Activated CD8-positive, alpha-beta T cell treated with anti-CD3 and anti-CD28 coated beads, Interleukin-2, amount 10 ng/mL, durations not matched to agents 7 days and 5 days (primary cell): ENCODE results near the gene FOXO3. TPM values are rescaled to one million over a fixed set of nuclear protein-coding genes. Genes with fewer than 3 reads are reported as not detected.
A peak's percentile ranks its signal among the peaks of the same experiment; 100 is the strongest.

ENCODE experiments used
- ATAC-seq: fragments of 150-1000 bp; cut with Tn5 transposase; one replicate; pipeline ENCODE4 v1.10.0; 2021; ENCODE audit warnings: moderate library complexity
- CTCF ChIA-PET: fragments of 350-600 bp; sonication (Branson Sonifier 250); formaldehyde crosslinking; loops from one replicate; lab custom pipeline; 2021; ENCODE audit warnings: antibody characterized with exemption; lab: Charles Lee
- POLR2A ChIA-PET: fragments of 350-600 bp; sonication (Branson Sonifier 250); formaldehyde crosslinking; loops from one replicate; lab custom pipeline; 2021; ENCODE audit warnings: antibody characterized with exemption; lab: Charles Lee
- DNase-seq: peaks from one replicate; pipeline ENCODE4 v3.0.0-alpha.2; 2020
- H3K27ac Mint-ChIP-seq: one replicate; pipeline ENCODE4 v1.8.0; 2021; ENCODE audit warnings: mild to moderate bottlenecking, mixed read lengths
- H3K27me3 Mint-ChIP-seq: one replicate; pipeline ENCODE4 v1.8.0; 2021; ENCODE audit warnings: low read depth, mixed read lengths
- H3K36me3 Mint-ChIP-seq: one replicate; pipeline ENCODE4 v1.8.0; 2021; ENCODE audit warnings: low read depth, mixed read lengths
- H3K4me1 Mint-ChIP-seq: one replicate; pipeline ENCODE4 v1.8.0; 2021; ENCODE audit warnings: low read depth, mixed read lengths
- H3K4me3 Mint-ChIP-seq: one replicate; pipeline ENCODE4 v1.8.0; 2021; ENCODE audit warnings: mild to moderate bottlenecking, mixed read lengths
- H3K9me3 Mint-ChIP-seq: one replicate; pipeline ENCODE4 v1.8.0; 2022; ENCODE audit warnings: mixed read lengths; ENCODE audit not compliant: insufficient read depth
- total RNA-seq, 2 experiments: library from RNA; stranded (reverse); gene quantifications; one replicate each; pipeline ENCODE4 v1.2.3, GENCODE V29; 2021

Gene FOXO3
- total RNA-seq, 2 experiments from 2014 or later: 12.2 to 12.3 TPM

DNA sequence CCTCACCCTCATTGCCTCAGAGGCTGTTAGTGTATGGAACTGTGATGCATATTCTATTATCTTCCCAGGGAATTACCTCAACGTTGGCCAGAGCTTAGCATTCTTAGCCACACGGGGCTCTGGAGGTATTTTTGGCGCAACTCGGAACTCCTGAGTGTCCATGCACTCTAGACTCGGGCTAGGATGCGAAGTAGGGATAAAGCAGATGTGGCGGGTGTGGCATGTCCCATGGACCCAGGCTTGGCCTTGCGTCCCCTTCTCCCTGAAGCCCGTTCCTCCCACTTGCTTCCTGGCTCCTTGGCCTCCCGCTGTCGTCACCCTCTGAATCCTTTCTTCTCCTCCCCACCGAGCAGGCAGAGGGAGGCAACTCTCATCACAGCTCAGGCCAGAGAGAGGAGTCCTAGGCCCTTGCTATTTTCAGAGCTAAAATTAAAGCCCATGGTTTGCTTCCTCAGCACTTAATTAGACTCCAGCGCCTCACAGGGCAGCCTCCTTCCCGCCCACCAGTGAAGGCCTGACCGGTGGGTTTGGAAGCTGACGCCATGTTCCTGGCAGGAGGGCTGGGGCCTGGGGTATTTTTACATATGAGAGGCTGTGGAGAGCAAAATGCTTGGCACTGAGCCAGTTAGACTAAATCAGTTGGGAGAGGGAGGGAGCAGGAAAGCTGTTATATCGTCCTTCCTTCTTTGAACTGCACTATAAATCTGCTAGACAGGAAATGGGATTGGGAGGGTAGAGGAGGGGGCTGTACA, 138.7 kb downstream of the FOXO3 start:
- no peak overlapping the region for H3K27ac Mint-ChIP-seq
- H3K4me1 Mint-ChIP-seq: peaks cover 2% of the 10 kb centered on the region
- ATAC-seq (no peak), DNase-seq (no peak)
- peaks cover 18% of the 10 kb centered on the region for H3K9me3 Mint-ChIP-seq
- ChIA-PET POLR2A (no interaction called here), CTCF (no interaction called here)
- no peaks in the 10 kb centered on the region for H3K27me3 Mint-ChIP-seq
- peaks cover 4% of the 10 kb centered on the region for H3K36me3 Mint-ChIP-seq
- H3K4me3 Mint-ChIP-seq: no peak overlapping the region

- ChIA-PET CTCF (interaction anchor here (1.2 kb wide), 1 partner anchor 82 kb away, joined by 3 read pairs; no protein-coding TSS in a partner anchor), POLR2A (no interaction called here)
- Mint-ChIP-seq H3K4me3 (no peak overlapping the region), H3K4me1 (peaks cover 2% of the 10 kb centered on the region), H3K36me3 (peaks cover 4% of the 10 kb centered on the region), H3K27me3 (no peaks in the 10 kb centered on the region), H3K27ac (no peak overlapping the region), H3K9me3 (peaks cover 18% of the 10 kb centered on the region)
- ATAC-seq (no peak), DNase-seq (no peak)
These were observed 141.6 kb downstream of the FOXO3 start for GRCh38 chr6:108702106-108702851.

DNA sequence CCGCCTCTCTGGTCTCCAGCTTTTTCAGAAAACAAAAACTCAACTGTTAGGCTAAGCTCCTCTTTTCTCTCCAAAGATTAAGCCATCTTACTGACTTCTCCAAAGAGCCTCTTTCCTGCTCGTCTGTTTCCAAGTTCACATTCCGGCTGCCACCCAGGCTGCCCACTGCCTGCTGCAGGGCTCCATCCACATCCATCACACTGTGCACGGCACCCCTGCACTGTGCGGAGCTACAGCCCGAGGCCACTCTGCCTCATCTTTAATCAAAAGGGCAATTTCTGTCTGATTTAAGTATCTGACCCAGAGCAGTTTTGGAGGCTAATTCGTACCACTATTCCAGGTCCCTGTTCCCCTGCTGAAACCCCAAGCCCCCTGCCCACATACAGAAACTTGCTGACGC, 145.9 kb downstream of the FOXO3 start:
- H3K4me1 Mint-ChIP-seq: peaks cover 2% of the 10 kb centered on the region
- ChIA-PET POLR2A (no interaction called here), CTCF (no interaction called here)
- ATAC-seq (no peak), DNase-seq (no peak)
- H3K36me3 Mint-ChIP-seq: peaks cover 3% of the 10 kb centered on the region
- no peaks in the 10 kb centered on the region for H3K27me3 Mint-ChIP-seq
- H3K9me3 Mint-ChIP-seq: peaks cover 16% of the 10 kb centered on the region
- no peak overlapping the region for H3K27ac Mint-ChIP-seq
- H3K4me3 Mint-ChIP-seq: no peak overlapping the region

GRCh38 chr6:108707328-108707976, 146.7 kb downstream of the FOXO3 start:
- peaks cover 9% of the 10 kb centered on the region for H3K9me3 Mint-ChIP-seq
- H3K36me3 Mint-ChIP-seq: no peaks in the 10 kb centered on the region
- ATAC-seq (no peak), DNase-seq (no peak)
- no peak overlapping the region for H3K4me3 Mint-ChIP-seq
- H3K27ac Mint-ChIP-seq: no peak overlapping the region
- H3K27me3 Mint-ChIP-seq: no peaks in the 10 kb centered on the region
- CTCF ChIA-PET: no interaction called here
- POLR2A ChIA-PET: no interaction called here
- peaks cover 2% of the 10 kb centered on the region for H3K4me1 Mint-ChIP-seq

DNA sequence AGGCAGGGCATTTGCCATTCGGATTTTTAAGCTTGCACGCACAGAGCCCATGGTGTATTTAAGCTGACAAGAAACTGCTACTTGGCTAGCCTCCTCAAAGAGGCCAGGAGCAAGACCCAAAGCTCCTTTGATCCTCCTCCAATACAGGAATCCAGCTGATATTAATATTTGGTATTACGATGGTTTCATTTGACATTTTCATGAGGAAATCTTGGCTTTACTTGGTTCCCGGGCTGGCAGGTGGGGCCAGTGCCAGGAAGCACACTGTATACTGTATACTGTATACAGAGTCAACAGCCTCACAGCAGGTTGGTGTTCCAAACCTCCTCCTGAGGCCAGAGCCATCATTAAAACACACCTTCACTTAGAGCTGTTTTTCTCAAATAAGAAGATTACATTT, 149.3 kb downstream of the FOXO3 start:
- ATAC-seq (no peak), DNase-seq (no peak)
- ChIA-PET CTCF (interaction anchor here (1.3 kb wide), 1 partner anchor 168 kb away, joined by 3 read pairs; no protein-coding TSS in a partner anchor), POLR2A (no interaction called here)
- Mint-ChIP-seq H3K27ac (no peak overlapping the region), H3K9me3 (no peaks in the 10 kb centered on the region), H3K4me1 (peaks cover 15% of the 10 kb centered on the region), H3K27me3 (no peaks in the 10 kb centered on the region), H3K36me3 (no peaks in the 10 kb centered on the region), H3K4me3 (no peak overlapping the region)

- no peaks in the 10 kb centered on the region for H3K36me3 Mint-ChIP-seq
- DNase-seq: no peak
- no peak overlapping the region for H3K27ac Mint-ChIP-seq
- H3K4me3 Mint-ChIP-seq: no peak overlapping the region
- no peaks in the 10 kb centered on the region for H3K9me3 Mint-ChIP-seq
- ChIA-PET CTCF (interaction anchor here (1.3 kb wide), 1 partner anchor 169 kb away, joined by 3 read pairs; no protein-coding TSS in a partner anchor), POLR2A (no interaction called here)
- peaks cover 2% of the 10 kb centered on the region for H3K27me3 Mint-ChIP-seq
- peaks cover 19% of the 10 kb centered on the region for H3K4me1 Mint-ChIP-seq
- ATAC-seq: no peak
These were observed 149.8 kb downstream of the FOXO3 start for GRCh38 chr6:108710551-108710950.

GRCh38 chr6:108711071-108711470, 150.4 kb downstream of the FOXO3 start:
- no peaks in the 10 kb centered on the region for H3K36me3 Mint-ChIP-seq
- CTCF ChIA-PET: no interaction called here
- no peak for ATAC-seq
- no peak overlapping the region for H3K27ac Mint-ChIP-seq
- POLR2A ChIA-PET: no interaction called here
- peaks cover 20% of the 10 kb centered on the region for H3K4me1 Mint-ChIP-seq
- peaks cover 4% of the 10 kb centered on the region for H3K27me3 Mint-ChIP-seq
- H3K9me3 Mint-ChIP-seq: no peaks in the 10 kb centered on the region
- no peak overlapping the region for H3K4me3 Mint-ChIP-seq
- no peak for DNase-seq

DNA sequence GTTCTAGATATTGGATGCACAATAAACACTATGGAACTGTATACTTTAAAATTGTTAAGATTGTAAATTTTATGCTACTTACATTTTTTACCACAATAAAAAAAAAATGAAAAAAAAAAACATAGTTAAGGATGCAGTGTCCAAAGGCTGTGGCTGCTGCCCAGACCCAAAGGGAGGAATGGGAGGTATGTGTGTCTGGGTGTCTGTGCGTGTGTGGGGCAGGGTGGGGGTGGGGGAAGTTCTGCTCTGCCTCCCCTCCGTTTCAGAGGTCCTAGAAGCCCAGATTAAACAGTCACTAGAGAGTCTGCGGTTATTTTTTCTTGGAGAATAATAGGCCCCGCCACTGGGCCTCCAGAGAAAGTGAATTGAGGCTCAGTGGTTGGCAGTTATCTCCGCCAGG, 151.1 kb downstream of the FOXO3 start:
- DNase-seq: no peak
- ATAC-seq: no peak
- H3K36me3 Mint-ChIP-seq: no peaks in the 10 kb centered on the region
- no peaks in the 10 kb centered on the region for H3K9me3 Mint-ChIP-seq
- H3K4me3 Mint-ChIP-seq: no peak overlapping the region
- POLR2A ChIA-PET: no interaction called here
- H3K4me1 Mint-ChIP-seq: peaks cover 20% of the 10 kb centered on the region
- CTCF ChIA-PET: no interaction called here
- H3K27ac Mint-ChIP-seq: no peak overlapping the region
- H3K27me3 Mint-ChIP-seq: peaks cover 4% of the 10 kb centered on the region

DNA sequence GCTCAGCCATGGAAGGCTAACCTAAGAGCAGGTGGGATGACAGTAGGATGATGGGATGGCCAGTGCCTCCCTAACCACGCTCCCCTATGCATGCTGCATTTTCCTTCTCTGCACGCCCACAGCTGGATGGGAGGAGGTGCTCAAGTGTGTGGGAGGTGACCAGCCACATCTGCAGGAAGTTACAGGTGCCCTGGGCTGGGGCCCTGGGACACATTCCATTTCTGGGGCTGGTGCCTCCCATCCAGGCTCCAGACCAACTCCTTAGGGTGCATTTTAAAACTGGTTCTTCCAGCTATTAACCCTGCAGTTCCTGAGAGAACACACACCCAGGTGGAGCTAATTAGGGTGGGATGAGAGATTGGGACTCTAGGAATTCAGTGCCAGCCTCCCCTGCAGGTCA, 152.2 kb downstream of the FOXO3 start:
- Mint-ChIP-seq H3K27me3 (peaks cover 4% of the 10 kb centered on the region), H3K4me3 (no peak overlapping the region), H3K4me1 (peaks cover 20% of the 10 kb centered on the region), H3K27ac (no peak overlapping the region), H3K36me3 (no peaks in the 10 kb centered on the region), H3K9me3 (no peaks in the 10 kb centered on the region)
- POLR2A ChIA-PET: no interaction called here
- ATAC-seq: no peak
- CTCF ChIA-PET: no interaction called here
- no peak for DNase-seq

DNA sequence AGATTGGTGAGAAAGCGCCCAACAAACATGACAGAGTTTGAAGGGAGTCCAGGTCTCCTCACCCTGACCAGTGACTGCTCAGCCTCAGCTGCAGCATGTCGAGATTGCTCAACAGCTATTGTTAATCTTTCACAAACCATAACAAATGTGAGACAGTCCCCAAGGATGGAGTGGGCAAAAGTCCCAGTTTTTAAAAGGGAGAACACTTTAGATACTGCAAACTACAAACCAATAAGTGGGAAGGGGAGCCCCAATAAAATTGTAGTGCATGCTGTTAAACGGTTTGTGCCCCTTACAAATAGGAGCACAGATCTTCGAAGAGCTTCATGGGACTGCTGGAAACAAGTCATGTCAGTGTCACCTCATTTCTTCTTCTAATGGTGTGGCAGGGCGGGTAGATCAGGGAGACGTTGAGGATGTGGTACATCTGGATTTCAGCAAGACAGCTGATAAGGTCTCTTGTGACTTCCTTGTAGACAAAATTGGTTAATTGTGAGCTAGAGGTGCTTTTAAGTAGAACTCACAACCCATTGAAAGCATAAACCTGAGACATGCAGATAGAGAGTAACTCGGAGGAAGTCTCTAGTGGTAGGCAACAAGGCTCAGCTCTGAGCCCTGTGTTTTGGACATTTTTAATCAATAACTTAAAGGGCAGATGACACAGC, 153.5 kb downstream of the FOXO3 start:
- POLR2A ChIA-PET: no interaction called here
- no peak overlapping the region for H3K4me3 Mint-ChIP-seq
- CTCF ChIA-PET: interaction anchor here (0.8 to 1.7 kb wide), 8 partner anchors 9 to 358 kb away, joined by 3 to 7 read pairs (median 4); no protein-coding TSS in a partner anchor
- DNase-seq (peak; percentile 25), ATAC-seq (peak; percentile 51)
- no peak overlapping the region for H3K27ac Mint-ChIP-seq
- H3K36me3 Mint-ChIP-seq: no peaks in the 10 kb centered on the region
- peaks cover 20% of the 10 kb centered on the region for H3K4me1 Mint-ChIP-seq
- no peaks in the 10 kb centered on the region for H3K9me3 Mint-ChIP-seq
- H3K27me3 Mint-ChIP-seq: peaks cover 4% of the 10 kb centered on the region

- ATAC-seq (no peak), DNase-seq (no peak)
- POLR2A ChIA-PET: no interaction called here
- CTCF ChIA-PET: interaction anchor here (0.8 to 1.7 kb wide), 8 partner anchors 8 to 358 kb away, joined by 3 to 7 read pairs (median 4); no protein-coding TSS in a partner anchor
- Mint-ChIP-seq H3K4me3 (no peak overlapping the region), H3K27ac (no peak overlapping the region), H3K36me3 (no peaks in the 10 kb centered on the region), H3K9me3 (no peaks in the 10 kb centered on the region), H3K4me1 (peaks cover 20% of the 10 kb centered on the region), H3K27me3 (peaks cover 4% of the 10 kb centered on the region)
These were observed 154.2 kb downstream of the FOXO3 start for GRCh38 chr6:108714766-108715414.
